ENCODE data around the gene ZNF608.

DNA sequence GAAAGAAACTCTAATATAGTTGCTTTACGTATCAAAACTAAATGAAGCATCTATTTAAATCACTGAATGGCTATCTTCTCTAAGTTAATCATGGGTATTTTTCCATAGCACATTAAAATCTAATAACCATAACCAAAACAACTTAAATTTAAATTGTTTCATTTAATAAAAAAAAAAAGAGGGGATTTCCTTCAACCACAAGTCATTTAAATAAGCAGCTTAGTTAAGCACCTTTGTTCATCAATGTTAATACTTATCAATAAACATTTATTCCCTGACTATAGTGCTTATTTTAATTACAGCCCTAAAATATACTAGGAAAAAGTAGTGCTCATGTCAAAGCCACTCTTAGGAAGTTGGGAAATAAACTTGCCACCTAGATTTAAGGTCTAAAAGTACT, 30.3 kb downstream of the ZNF608 start:
- TF ChIP-seq MYC (IDR thresholded peaks at IDR 0.05; ENCODE audit: low read depth, low read length) (no peak), POLR2A (IDR thresholded peaks at IDR 0.05; ENCODE audit: extremely low read depth, insufficient read length) (no peak), MAX (IDR thresholded peaks at IDR 0.05; ENCODE audit: low read depth, low read length) (no peak)
- TF ChIP-seq, protein P1, sequence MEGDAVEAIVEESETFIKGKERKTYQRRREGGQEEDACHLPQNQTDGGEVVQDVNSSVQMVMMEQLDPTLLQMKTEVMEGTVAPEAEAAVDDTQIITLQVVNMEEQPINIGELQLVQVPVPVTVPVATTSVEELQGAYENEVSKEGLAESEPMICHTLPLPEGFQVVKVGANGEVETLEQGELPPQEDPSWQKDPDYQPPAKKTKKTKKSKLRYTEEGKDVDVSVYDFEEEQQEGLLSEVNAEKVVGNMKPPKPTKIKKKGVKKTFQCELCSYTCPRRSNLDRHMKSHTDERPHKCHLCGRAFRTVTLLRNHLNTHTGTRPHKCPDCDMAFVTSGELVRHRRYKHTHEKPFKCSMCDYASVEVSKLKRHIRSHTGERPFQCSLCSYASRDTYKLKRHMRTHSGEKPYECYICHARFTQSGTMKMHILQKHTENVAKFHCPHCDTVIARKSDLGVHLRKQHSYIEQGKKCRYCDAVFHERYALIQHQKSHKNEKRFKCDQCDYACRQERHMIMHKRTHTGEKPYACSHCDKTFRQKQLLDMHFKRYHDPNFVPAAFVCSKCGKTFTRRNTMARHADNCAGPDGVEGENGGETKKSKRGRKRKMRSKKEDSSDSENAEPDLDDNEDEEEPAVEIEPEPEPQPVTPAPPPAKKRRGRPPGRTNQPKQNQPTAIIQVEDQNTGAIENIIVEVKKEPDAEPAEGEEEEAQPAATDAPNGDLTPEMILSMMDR (IDR thresholded peaks at IDR 0.05; ENCODE audit: low read depth, low read length) = no peak
